CD4-positive, alpha-beta T cell treated with Interleukin-4 for 1 hour (primary cell): ENCODE data around the gene RYR2.
A peak's percentile ranks its signal among the peaks of the same experiment; 100 is the strongest.
"Not testable (repeated sequence)": the region's sequence is repeated elsewhere in the genome, so short reads cannot be mapped to it uniquely, and the experiment has no call there.

ENCODE experiments used
- DNase-seq, 2 donors: peaks; one replicate each; pipeline ENCODE4 v3.0.0-alpha.2; 2020 to 2022

The RYR2 gene

DNA sequence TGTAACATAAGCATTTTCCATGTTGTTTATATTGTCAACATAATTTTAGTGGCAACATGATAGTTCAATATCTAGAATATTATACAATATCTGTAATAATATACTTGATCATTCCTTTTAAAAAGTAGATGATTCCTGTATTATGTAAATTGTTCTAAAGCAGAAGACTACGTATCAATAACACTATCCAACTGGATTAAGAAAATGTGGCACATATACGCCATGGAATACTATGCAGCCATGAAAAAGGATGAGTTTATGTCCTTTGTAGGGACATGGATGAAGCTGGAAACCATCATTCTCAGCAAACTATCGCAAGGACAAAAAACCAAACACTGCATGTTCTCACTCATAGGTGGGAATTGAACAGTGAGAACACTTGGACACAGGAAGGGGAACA, 329.5 kb downstream of the RYR2 start:
- not testable (repeated sequence) for DNase-seq

DNA sequence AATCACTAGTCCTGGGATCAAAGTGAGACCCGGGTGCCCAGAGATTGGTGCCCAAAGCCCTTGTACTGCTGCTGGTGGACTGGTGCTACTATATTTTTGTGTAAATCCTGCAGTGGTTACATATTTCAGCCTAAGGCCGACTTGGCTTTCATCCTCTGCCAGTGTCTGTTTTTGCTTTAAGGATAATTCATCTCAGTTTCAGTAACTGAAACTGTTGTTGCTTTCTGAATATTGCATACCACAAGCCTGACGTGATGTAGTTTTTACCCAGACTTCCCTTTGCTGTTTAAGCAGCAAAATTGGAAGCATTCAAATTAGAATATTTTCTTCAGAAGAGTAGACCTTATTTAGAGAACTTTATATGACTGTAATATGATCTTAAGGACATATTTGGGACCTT, 341.8 kb downstream of the RYR2 start:
- no peak for DNase-seq

DNA sequence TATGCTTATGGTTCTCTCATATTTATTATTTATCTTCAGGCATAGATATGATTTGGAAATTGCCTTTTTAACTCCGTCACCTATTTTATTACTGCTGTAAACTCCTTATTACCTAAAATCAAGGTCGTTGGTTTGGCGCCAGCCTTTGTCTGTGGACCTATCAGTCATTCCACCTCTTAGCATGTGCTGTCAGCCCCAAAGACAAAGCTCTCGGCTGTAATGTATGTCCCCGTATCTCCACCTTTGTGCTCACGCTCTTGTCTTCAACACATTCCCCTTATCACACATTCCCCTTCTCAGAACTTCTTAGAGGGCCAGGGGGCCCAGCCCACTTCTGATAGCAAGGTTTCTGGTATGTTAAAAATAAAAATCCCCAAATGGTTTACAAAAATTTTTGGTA, 342.2 kb downstream of the RYR2 start:
- DNase-seq, result no peak

DNA sequence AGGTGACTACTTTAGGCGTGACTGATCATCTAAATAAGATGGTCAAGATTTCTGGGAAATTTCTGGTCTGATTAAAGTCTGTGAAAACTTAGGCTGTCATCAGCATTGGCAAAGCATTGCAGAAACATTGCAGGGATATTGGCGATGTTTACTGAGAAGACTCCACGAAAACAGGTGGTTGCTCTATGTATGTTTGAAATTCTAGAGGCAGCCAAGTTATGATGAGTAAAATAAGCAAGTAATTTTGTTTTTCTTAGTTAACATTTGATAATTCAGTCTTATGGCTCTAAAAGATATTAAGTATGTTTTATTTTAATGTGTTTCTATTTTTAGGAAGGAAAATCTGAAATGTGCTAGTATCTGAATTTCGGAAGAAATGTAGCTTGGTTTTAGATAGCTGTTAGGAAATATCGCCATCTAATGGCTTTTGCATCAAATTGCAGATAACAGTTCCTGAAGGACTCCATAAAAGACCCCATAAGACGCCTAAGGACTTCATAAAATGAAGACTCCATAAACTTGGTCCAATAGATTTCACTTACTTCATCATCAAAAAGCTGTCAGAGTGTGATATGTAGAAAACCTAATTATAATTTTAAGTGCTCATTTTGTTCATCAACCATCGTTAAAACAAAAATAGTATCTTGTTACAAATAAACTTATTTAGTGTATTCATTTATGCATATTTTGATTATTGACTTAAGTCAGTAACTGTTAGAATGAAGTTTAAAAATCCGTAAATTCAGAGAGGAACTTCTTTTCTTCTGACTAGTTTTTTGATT, 344.6 kb downstream of the RYR2 start:
- DNase-seq, result peak in 1 of 2 donors; percentile 16

DNA sequence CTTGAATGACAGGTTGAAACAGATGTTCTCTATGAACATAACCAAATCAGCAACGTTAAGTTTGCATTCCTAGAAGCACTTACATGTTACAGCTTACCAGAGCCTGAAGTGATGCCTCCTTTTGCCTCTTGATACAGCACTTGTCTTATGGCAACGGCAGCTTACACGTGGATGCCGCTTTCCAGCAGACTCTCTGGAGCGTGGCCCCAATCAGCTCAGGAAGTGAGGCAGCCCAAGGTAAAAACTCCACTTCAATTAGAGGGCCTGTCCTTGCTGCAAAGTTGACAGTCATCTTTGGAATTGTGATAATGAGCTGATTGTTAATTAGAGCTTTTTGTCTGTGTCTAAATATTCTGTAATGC, 345.1 kb downstream of the RYR2 start:
- DNase-seq, result no peak

DNA sequence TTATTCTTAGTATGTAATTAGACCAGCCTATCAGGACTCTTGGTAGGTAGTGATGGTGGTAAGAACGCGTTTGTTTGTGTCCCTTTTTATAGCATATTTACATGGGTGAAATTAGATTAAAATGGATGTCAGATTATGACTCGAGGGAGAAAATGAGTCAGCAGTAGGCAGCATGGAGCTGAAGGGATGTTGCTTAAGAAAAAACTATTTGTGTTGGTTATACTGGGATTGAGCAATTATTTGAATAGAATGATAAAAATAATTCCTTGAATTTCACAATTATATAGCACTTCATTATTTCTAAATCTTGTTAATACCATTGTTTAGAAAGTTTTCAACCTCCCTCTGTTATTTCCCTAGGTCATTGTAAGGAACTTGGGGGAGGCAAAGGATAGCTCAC, 348.8 kb downstream of the RYR2 start:
- no peak for DNase-seq

DNA sequence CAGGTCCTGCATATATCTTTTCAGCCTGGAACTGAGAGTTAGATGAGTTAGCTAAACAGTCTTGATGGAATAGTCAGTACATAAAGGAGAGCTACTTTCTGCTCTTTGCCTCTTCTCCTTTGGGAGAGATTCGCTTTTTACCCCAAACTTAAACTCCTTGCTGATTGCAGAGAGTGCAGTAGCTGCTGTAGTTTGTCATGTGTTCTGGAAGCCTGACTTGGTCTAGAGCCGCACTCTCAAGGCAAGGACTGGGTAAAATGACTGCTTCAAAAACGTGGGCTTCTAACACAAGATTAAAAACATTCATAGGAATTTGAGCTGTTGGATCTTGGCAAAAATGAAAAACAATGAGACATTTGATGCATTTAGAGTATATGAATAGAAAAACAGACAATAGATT, 351.6 kb downstream of the RYR2 start:
- DNase-seq, result no peak

DNA sequence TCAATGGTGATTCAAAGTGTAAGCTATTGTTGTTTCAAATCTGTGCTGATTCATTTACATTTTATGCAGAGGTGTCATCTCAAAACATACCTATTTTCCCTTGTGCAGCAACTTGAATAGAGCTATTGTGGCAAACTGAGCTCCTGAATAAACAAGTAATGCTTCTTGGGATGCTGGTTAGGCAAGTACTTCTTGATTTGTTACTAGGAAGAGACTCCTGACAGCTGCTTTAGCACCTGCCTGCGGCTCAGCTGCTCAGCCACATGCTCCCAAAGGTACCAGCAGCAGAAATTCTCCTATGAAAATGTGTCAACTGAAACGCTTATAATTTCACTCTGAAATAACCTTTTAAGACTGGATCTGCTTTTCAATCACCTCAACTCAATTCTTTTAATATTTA, 352.3 kb downstream of the RYR2 start:
- no peak for DNase-seq

DNA sequence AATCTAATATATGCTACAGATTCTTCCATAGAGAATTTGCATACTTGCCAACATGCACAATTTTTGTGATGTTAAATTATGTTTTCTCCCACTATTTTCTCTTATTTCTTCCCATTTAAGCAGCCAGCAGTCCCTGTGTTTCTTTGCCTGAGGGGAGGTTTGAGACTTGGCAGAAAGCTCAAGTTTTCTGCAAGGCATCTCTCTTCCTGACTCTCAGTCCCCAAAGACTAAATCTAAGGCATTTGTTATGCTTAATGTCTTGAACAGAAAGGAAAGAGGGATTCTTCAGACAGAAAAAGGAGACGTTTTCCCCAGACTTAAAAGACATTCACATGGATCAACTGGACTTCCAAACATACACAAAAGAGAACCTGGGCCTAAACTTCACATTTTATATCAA, 354.4 kb downstream of the RYR2 start:
- no peak for DNase-seq

DNA sequence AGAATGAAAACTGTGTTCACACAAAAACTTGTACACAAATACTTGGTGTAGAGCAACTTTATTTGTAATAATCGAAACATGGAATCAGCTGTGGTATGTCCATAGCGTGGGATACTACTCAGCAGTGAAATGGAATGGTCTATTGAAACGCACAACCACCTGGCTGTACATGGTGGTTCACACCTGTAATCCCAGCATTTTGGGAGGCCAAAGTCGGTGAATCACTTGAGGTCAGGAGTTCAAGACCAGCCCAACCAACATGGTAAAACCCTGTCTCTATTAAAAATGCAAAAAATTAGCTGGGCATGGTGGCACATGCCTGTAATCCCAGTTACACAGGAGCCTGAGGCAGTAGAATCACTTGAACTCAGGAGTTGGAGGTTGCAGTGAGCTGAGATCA, 356.8 kb downstream of the RYR2 start:
- no peak for DNase-seq

DNA sequence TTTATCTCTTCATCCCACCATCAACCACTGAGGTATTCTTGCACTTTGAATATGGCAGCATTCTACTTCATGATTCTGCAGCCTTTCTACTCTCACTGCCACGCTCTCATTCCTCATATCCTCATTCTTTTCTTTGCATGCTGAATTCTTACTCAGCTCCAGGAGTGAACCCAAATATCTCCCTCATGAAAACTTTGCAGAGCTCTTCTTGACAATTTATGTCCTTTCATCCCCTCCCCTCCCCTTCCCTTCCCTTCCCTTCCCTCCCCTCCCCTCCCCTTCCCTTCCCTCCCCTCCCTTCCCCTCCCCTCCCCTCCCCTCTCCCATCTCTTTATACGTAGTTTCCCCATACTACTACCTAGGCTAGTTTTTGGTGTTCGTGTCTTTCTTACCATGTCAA, 363.9 kb downstream of the RYR2 start:
- no peak for DNase-seq

DNA sequence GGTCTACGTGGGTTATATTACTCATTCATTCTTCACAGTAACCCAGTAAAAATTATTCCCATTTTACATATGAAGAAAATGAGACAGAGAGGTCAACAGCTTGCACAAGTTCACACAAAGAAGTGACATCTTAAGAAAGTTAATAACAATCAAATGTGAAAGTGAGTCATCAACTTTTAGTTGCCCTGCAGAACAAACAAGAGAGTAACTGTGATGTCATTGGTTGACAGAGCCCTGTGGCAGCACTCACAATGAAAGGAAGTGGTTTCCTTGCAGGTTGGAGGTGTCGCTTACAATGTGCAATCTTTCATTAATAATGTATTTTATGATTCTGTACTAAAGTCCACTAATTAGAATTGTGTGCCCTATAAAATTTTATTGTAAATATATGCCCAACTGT, 369.6 kb downstream of the RYR2 start:
- DNase-seq, result peak in 1 of 2 donors; percentile 65

DNA sequence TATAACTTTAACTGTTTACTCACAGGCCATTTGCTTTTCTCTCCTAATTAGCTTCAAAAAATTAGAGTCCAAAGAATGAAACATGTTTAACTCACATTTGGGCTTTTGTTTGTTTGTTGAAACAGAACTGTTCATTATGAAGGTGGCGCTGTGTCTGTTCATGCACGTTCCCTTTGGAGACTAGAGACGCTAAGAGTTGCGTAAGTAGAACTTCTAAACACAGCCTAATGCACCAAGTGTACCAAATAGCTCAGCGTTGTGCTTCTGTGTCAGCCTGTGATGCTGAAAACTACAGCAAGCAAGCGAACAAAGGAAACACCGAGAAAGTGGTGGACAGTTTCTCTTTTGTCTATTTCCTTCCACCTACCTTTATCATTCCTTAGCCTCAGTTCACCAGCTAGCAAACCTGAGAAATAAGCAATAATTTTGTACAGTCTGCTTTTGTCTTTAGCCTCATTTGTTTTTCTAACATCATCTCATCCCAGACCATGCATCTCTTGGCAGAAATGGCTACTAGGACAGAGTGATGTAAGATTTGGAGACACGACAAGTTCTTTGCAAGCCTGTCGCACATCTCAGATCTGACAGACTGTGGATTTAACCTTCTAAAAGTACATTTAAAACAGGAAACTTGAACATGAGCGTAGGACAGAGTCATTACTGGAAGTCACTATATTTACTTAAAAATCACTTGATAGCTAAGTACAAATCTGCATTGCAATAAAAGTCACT, 375.1 kb downstream of the RYR2 start:
- DNase-seq, result no peak

DNA sequence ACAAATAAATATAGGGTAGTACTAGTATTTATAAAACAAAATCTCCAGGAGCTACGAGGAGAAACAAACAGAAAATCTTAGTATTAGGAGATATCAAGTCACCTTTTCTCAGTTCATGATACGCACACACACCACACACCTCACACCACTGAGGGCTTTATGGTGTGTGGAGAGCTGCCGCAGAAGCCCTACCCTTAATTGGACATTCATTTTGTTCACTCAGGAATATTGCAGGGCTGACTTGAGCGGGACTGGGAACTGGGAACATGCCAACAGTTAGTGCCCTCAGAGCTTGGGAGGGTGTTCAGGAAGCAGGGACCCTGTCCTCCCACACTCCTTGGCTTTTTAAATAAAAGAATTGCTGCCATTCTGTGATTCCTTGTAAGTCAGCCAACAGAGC, 386.8 kb downstream of the RYR2 start:
- no peak for DNase-seq

DNA sequence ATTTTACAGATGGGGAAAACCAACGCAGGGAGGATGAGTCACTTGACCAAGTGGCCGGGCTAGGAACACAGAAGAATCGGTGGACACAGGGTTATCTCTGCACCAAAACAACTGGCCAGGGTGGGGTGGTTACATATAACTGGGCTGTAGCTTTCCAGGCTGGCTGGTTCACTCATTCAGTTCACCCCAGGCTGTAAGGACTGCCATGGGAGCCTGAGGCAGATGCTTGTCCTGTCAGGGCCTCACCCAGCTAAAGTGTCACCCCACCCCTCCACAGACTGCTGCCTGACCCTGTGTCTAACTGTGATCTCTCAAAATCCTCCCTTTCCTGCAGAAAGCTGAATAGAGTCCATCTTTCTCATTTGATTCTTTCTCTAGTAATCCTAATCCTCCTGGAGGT, 387.3 kb downstream of the RYR2 start:
- no peak for DNase-seq

DNA sequence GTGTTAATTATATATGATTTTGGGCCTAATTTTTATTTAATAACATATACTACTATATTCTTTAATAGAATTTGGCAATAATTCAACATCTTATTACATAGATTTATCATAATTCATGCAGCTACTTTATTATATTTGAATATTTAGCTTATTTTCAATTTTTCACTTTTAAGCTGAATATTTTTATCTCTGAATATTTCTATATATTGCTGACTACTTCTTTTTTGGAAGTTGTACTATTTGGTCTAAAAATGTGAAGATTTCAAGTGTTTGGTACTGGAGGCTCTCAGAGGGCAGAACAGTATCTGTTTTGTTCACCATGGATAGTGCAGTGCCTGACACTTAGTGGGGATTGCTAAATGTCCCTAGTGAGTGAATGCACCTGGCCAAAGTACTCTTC, 389.5 kb downstream of the RYR2 start:
- DNase-seq, result no peak

DNA sequence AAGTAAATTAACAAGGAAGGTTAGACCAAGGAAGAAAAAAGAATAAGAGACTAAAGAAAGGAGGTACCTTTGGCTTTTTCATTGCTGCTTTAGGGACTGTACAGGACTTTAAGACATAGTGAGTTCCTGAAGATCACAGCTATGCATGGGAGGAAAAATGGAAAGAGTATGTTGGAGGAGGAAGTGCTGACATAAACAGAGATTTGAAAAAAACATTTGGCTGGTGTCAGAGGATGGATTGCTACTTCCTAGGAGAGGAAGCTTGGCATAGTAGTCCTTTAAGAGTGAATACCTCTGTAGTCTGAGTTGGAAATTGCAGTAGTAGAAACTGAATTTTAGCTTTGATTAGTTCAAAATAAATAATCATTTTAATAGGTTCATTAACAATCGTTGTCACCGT, 398.4 kb downstream of the RYR2 start:
- DNase-seq, result no peak

DNA sequence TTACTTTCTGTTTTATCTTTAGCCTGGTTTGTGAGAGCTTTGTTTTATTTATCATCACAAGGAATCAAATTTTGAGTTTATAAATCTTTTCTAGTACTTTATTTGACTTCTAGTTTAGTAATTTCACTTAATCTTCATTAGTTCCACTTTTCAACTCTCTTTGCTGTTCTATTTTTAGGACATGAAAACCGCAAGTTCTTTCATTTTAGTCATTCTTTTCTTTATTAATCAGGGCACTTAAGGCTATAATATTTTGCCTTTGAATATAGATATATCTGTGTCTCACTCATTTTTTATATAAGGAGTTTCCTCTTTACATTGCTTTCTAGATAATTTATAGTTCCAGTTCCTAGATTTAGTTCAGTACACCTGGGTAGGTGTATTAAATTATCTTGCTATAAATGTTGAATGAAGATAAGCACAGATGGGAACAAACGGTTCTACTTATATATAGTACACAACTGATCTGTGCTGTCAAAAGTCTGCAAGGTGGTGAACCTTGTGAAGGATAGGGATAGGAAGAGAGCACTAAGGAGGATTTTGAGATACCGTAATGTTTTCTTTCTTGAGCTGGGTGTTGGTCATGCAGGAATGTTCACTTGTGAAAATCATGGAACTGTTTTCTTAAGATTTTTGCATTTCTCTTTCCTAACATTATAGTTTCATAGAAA, 402.3 kb downstream of the RYR2 start:
- no peak for DNase-seq

DNA sequence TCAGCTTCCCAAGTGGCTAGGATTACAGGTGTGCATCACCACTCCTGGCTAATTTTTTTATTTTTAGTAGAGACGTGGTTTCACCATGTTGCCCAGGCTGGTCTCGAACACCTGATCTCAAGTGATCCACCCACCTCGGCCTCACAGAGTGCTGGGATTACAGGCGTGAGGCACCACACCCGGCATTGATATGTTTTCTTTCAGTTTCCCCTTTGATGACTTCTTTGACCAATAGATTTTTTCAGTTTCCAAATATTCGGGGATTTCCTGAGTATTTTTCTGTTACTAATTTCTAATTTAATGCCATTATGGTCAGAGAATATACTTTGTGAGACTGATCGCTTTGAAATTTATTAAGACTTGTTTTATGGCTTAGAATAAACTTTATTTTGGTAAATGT, 406.1 kb downstream of the RYR2 start:
- DNase-seq, result no peak

DNA sequence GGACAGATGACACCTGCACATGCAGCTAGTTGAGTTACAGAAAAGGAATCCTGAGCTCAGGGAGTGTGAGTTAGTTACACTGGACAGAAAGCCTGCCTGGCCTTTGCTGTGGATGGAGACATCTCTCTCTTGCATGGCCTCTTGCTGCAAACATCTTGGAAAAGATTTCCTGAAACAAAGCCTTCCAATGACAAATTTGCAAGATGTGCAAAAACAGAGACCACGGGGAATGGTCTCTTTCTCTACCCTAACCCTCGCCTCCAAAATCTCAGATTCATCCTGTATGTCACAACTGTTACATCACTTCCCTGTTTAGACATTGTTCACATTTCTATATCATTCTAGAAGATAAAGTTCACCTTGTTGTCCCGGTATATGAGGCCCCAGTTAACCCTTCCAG, 415.6 kb downstream of the RYR2 start:
- no peak for DNase-seq

DNA sequence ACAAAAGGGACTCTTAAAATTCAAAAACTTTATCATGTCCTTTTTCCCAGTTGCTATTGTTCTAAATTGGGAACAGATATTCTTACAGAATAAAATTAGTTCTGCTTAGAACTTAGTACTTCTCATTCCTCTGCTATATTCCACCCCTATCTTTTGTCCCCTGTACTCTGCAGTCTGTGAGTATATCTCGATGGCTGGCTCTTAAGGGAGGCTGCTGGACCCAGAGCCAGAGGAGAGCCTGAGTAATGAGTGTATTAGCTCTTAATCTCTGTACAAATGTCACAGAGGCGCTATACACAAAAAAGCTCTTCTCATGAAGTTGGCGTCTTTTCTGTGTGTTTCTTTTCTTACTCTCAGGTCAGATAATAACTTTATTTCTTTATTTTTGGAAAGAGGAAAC, 425.3 kb downstream of the RYR2 start:
- DNase-seq, result no peak

DNA sequence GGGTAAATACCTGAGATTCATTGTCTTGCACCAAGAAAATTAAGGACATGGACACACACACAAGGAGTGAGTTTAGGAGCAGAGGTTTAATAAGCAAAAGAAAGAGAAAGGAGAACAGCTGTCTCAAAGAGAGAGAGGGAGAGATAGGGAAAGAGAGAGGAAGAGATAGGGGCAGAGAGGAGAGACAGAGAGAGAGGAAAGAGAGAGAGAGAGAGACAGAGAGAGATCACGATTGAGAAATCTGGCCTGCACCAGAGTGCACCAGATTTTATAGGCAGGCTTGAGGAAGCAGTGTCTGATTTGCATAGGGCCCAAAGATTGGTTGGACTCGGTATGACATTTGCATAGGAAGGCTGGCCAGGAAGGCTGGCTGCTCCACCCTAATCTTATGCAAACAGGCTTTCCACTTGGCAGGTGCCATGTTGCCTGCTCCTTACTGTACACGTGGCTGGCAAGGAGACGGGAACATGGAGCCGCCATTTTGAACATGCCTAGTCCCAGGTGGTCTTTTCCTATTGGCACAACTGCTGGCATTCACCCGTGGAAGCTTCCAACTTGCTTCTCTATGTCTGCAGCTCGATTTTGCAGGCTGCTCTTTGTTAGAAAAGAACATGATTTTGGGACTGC, 428.8 kb downstream of the RYR2 start:
- no peak for DNase-seq

DNA sequence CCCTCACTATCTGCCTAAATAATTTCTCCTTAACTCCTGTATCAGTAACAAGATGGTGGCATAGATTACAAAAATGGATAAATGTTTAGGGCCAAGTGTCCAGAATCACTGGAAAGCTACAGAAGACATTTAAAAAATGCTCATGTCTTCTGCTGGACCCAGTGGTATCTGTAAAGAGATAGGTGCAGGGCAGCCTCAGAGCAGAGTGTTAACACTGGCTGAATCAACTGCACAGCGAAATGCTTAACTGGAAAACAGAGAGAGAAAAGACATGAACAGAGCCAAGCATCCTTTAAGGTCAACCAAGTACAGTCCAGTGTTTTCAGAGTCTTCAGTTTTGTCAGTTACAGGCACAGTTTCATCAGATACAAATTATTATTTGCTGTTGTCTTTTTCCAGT, 429.4 kb downstream of the RYR2 start:
- DNase-seq, result no peak

DNA sequence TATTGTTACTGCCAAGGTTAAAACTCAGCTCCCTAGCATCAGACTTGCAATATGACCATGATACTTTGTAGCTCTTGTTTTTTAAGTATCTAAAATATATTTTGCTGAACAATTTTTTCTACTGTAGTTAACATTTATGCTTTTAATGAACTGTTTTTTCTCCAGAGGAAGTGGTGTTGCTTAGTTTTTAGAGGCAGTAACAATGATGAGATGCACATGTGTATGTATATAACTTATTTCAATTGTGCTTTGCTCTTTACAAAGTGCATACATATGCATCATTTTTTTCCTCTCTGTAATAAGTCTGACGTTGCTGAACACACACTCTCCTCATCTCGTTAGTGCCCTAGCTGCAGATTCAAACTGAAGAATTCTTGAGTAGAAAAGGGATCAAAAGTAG, 430.0 kb downstream of the RYR2 start:
- DNase-seq, result no peak
